ENCODE data around the gene B4GALNT3.

The B4GALNT3 gene

DNA sequence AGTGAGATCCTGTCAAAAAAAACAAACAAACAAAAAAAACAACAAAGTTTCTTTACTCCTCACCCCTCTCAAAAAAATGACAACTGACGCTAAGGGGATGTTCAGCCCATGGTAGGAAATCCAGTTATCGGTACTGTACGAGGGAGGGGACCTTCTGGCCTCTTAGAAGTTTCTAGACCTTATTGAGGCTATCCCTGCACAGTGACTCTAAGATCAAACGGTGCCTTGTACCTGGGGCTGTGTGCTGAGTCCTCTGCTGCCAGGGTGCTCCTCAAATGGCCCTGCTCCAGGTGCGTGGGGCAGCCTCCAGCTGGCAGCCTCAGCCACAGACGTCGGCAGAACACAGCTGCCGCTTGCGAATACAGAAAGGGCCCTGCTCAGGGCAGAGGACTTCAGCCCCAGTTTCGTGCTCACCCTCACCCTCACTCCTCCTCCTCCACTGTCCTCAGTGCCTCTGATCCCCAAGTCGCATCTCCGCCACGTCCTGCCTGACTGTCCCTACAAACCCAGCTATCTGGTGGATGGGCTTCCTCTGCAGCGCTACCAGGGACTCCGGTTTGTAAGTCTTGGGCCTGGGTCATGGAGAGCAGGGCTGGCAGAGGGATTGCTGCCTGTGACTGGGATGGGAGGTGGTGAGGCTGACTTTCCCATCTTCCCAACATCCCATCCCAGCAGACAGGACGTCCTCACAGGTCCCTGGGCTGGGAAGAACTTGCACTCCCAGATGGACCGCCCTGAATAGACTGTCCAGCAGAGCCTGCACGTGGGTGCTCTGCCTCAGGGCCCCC is 90.9 kb downstream of the B4GALNT3 start:
- H3K4me3 ChIP-seq (ENCODE audit: low read depth, low read length, poor library complexity, severe bottlenecking), result no peak overlapping the region
- H3K27me3 ChIP-seq (ENCODE audit: insufficient read depth, low read length), result peaks cover 5% of the 10 kb centered on the region; the same call in 1 of the 2 replicates
- no peak overlapping the region for H2AFZ ChIP-seq (ENCODE audit: low read length)
- peaks cover 12% of the 10 kb centered on the region for H3K4me1 ChIP-seq (ENCODE audit: insufficient read depth, low read length, severe bottlenecking)
- H3K9ac ChIP-seq (ENCODE audit: low read length), result no peak overlapping the region
- TF ChIP-seq, protein P1, sequence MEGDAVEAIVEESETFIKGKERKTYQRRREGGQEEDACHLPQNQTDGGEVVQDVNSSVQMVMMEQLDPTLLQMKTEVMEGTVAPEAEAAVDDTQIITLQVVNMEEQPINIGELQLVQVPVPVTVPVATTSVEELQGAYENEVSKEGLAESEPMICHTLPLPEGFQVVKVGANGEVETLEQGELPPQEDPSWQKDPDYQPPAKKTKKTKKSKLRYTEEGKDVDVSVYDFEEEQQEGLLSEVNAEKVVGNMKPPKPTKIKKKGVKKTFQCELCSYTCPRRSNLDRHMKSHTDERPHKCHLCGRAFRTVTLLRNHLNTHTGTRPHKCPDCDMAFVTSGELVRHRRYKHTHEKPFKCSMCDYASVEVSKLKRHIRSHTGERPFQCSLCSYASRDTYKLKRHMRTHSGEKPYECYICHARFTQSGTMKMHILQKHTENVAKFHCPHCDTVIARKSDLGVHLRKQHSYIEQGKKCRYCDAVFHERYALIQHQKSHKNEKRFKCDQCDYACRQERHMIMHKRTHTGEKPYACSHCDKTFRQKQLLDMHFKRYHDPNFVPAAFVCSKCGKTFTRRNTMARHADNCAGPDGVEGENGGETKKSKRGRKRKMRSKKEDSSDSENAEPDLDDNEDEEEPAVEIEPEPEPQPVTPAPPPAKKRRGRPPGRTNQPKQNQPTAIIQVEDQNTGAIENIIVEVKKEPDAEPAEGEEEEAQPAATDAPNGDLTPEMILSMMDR (IDR thresholded peaks at IDR 0.05; ENCODE audit: low read length), result no peak
- no peak for TF ChIP-seq EZH2 (IDR thresholded peaks at IDR 0.05; ENCODE audit: borderline replicate concordance, low read length)
- no peaks in the 10 kb centered on the region for H3K9me2 ChIP-seq (ENCODE audit: low read depth, low read length)
- no peaks in the 10 kb centered on the region for H3K9me3 ChIP-seq (ENCODE audit: low read length)
- no peak overlapping the region for H3K4me2 ChIP-seq (ENCODE audit: low read length)
- no peaks in the 10 kb centered on the region for H3K36me3 ChIP-seq (ENCODE audit: insufficient read depth, low read length)
- no peaks in the 10 kb centered on the region for H3K79me2 ChIP-seq (ENCODE audit: insufficient read depth, low read length)
- no peaks in the 10 kb centered on the region for H4K20me1 ChIP-seq (ENCODE audit: insufficient read depth, low read length)
- no peak overlapping the region for H3K27ac ChIP-seq (ENCODE audit: low read depth, low read length, poor library complexity, severe bottlenecking)
- no peaks in the 10 kb centered on the region for H3F3A ChIP-seq (ENCODE audit: insufficient read depth, low read length)

DNA sequence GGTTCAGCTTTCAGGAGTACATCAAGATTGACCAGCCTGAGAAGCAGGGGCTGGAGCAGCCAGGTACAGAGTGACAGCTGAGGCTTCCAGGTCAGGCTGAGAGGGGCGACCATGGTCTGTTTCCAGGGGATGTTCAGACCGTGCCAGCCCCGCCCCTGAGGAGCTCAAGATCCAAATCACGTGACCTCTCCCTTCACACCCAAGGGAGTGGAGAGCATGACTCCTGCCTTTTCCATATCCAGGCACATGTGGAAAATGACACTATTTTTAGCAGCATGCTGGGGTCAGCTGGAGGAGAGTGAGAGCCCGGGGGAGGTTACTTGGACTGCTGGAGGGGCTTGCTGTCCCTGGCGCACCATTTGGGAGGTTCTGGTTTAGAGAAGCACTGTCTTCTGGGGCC is 92.7 kb downstream of the B4GALNT3 start:
- peaks cover 5% of the 10 kb centered on the region; the same call in 1 of the 2 replicates for H3K27me3 ChIP-seq (ENCODE audit: insufficient read depth, low read length)
- H3K36me3 ChIP-seq (ENCODE audit: insufficient read depth, low read length), result no peaks in the 10 kb centered on the region
- TF ChIP-seq EZH2 (IDR thresholded peaks at IDR 0.05; ENCODE audit: borderline replicate concordance, low read length), result no peak
- TF ChIP-seq, protein P1 (IDR thresholded peaks at IDR 0.05; ENCODE audit: low read length), result no peak
- H3K9ac ChIP-seq (ENCODE audit: low read length), result no peak overlapping the region
- H3K4me1 ChIP-seq (ENCODE audit: insufficient read depth, low read length, severe bottlenecking), result peaks cover under 1% of the 10 kb centered on the region
- no peaks in the 10 kb centered on the region for H3F3A ChIP-seq (ENCODE audit: insufficient read depth, low read length)
- no peak overlapping the region for H3K4me2 ChIP-seq (ENCODE audit: low read length)
- no peaks in the 10 kb centered on the region for H3K9me2 ChIP-seq (ENCODE audit: low read depth, low read length)
- H3K4me3 ChIP-seq (ENCODE audit: low read depth, low read length, poor library complexity, severe bottlenecking), result no peak overlapping the region
- no peak overlapping the region for H3K27ac ChIP-seq (ENCODE audit: low read depth, low read length, poor library complexity, severe bottlenecking)
- H3K9me3 ChIP-seq (ENCODE audit: low read length), result no peaks in the 10 kb centered on the region
- H4K20me1 ChIP-seq (ENCODE audit: insufficient read depth, low read length), result no peaks in the 10 kb centered on the region
- no peaks in the 10 kb centered on the region for H3K79me2 ChIP-seq (ENCODE audit: insufficient read depth, low read length)
- no peak overlapping the region for H2AFZ ChIP-seq (ENCODE audit: low read length)

DNA sequence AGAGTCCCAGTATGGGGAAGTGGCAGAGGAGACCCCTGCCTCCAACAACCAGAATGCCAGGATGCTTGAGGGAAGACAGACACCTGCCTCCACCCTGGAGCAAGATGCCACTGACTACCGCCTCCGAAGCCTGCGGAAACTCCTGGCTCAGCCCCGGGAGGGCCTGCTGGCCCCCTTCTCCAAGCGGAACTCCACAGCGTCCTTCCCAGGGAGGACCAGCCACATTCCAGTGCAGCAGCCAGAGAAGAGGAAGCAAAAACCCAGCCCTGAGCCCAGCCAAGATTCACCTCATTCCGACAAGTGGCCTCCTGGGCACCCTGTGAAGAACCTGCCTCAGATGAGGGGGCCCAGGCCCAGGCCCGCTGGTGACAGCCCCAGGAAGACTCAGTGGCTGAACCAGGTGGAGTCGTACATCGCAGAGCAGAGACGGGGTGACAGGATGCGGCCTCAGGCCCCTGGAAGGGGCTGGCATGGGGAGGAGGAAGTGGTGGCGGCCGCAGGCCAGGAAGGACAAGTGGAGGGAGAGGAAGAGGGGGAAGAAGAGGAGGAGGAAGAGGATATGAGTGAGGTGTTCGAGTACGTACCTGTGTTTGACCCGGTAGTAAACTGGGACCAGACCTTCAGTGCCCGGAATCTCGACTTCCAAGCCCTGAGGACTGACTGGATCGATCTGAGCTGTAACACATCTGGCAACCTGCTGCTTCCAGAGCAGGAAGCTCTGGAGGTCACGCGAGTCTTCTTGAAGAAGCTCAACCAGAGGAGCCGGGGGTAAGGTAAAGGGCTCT is 93.7 kb downstream of the B4GALNT3 start:
- Histone ChIP-seq H3K4me1 (ENCODE audit: insufficient read depth, low read length, severe bottlenecking) (no peaks in the 10 kb centered on the region), H3F3A (ENCODE audit: insufficient read depth, low read length) (no peaks in the 10 kb centered on the region), H3K9ac (ENCODE audit: low read length) (no peak overlapping the region), H3K79me2 (ENCODE audit: insufficient read depth, low read length) (no peaks in the 10 kb centered on the region), H4K20me1 (ENCODE audit: insufficient read depth, low read length) (no peaks in the 10 kb centered on the region), H3K4me3 (ENCODE audit: low read depth, low read length, poor library complexity, severe bottlenecking) (no peak overlapping the region), H3K27me3 (ENCODE audit: insufficient read depth, low read length) (peaks cover 5% of the 10 kb centered on the region; the same call in 1 of the 2 replicates), H3K9me2 (ENCODE audit: low read depth, low read length) (no peaks in the 10 kb centered on the region), H3K36me3 (ENCODE audit: insufficient read depth, low read length) (no peaks in the 10 kb centered on the region), H3K4me2 (ENCODE audit: low read length) (no peak overlapping the region), H3K9me3 (ENCODE audit: low read length) (no peaks in the 10 kb centered on the region), H3K27ac (ENCODE audit: low read depth, low read length, poor library complexity, severe bottlenecking) (no peak overlapping the region), H2AFZ (ENCODE audit: low read length) (no peak overlapping the region)
- TF ChIP-seq, protein P1 (IDR thresholded peaks at IDR 0.05; ENCODE audit: low read length), result no peak
- TF ChIP-seq EZH2 (IDR thresholded peaks at IDR 0.05; ENCODE audit: borderline replicate concordance, low read length), result no peak

Data from OCI-LY1 (cell line).